Activated T-helper 1 cell treated with anti-CD3 and anti-CD28 coated beads, Interleukin-12 subunit alpha, Interleukin-12 subunit beta, Interleukin-2, Interleukin-4 antibody, amounts not matched to agents 30 ng/mL and 10 ng/mL and 1 ng/mL, durations not matched to agents 14 hours and 24 hours and 36 hours (primary cell): Measurements from ENCODE around the gene TNFRSF18. TPM values are rescaled to one million over a fixed set of nuclear protein-coding genes. Genes with fewer than 3 reads are reported as not detected.

Source experiments
- DNase-seq: peaks from one replicate; pipeline ENCODE4 v3.0.0; 2021; ENCODE audit warnings: low spot score
- H3K27ac Mint-ChIP-seq: one replicate; pipeline ENCODE4 v1.8.0; 2021; ENCODE audit warnings: mild to moderate bottlenecking, mixed read lengths
- H3K27me3 Mint-ChIP-seq: one replicate; pipeline ENCODE4 v1.8.0; 2022; ENCODE audit warnings: mild to moderate bottlenecking, moderate library complexity, mixed read lengths; ENCODE audit not compliant: insufficient read depth
- H3K36me3 Mint-ChIP-seq: one replicate; pipeline ENCODE4 v1.8.0; 2021; ENCODE audit warnings: low read depth, mixed read lengths
- H3K4me1 Mint-ChIP-seq: one replicate; pipeline ENCODE4 v1.8.0; 2021; ENCODE audit warnings: low read depth, mixed read lengths
- H3K4me3 Mint-ChIP-seq: one replicate; pipeline ENCODE4 v1.8.0; 2021; ENCODE audit warnings: mild to moderate bottlenecking, moderate library complexity, mixed read lengths
- H3K9me3 Mint-ChIP-seq: one replicate; pipeline ENCODE4 v1.8.0; 2021; ENCODE audit warnings: mixed read lengths
- intact Hi-C: fragments of 100-400 bp; cut with micrococcal nuclease; formaldehyde crosslinking; loops from one replicate; pipeline ENCODE4 v1.15.1; 2024
- total RNA-seq: library from RNA; stranded (reverse); gene quantifications from 2 replicates; pipeline ENCODE4 v1.2.3, GENCODE V29; 2022

TNFRSF18 gene
- total RNA-seq, 1 donor from 2014 or later, result 356 TPM

- Mint-ChIP-seq H3K27me3 (no peaks in the 10 kb centered on the region), H3K4me1 (peaks cover 27% of the 10 kb centered on the region), H3K4me3 (peak overlapping the region; percentile 94), H3K9me3 (no peaks in the 10 kb centered on the region), H3K27ac (peak overlapping the region; percentile 90), H3K36me3 (peaks cover 27% of the 10 kb centered on the region)
- intact Hi-C loops, result loop anchor here (1.0 to 5.0 kb wide), 5 partner anchors 17 to 199 kb away; partner anchors contain the start of genes TNFRSF4 and UBE2J2
- no peak for DNase-seq
Observed at GRCh38 chr1:1230656-1231399, 24.4 kb upstream of the TNFRSF18 start.

GRCh38 chr1:1229770-1230169 lies 23.4 kb upstream of the TNFRSF18 start:
- Mint-ChIP-seq H3K27ac (peak overlapping the region; percentile 90), H3K9me3 (no peaks in the 10 kb centered on the region), H3K27me3 (no peaks in the 10 kb centered on the region), H3K4me1 (peaks cover 27% of the 10 kb centered on the region), H3K4me3 (peak overlapping the region; percentile 94), H3K36me3 (peaks cover 33% of the 10 kb centered on the region)
- intact Hi-C loops, result loop anchor here (1.0 to 5.0 kb wide), 4 partner anchors 15 to 197 kb away; partner anchors contain the start of genes TNFRSF4 and UBE2J2
- DNase-seq, result no peak

DNA sequence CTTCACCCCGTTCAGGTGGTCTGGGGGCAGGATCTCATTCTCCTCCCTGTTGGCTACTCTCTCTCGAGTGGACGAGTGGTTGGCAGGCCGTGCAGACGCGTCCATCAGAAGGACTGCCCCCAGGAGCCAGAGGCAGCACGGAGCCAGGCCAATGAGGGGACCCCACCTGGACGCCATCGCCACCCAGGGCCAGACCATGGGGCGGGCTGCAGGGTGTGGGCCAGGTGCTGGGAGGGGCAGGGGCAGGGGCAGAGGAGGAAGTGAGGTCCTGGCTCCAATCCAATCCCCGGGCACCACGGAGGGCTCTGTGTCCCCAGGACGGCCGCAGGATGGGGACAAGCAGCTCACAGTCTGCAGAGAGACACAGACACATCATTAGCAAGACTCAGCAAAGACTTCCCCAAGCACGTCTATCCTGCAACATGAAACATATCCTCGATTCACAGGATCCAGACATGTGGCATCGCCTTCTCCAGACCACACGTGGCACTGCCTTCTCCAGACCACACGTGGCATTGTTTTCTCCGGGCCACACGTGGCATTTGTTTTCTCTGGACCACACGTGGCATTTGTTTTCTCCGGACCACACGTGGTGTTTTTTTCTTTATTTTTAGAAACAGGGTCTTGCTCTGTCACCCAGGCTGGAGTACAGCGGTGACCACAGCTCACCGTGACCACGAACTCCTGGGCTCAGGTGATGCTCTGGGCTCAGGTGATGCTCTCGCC lies 22.4 kb upstream of the TNFRSF18 start:
- intact Hi-C loops, result no loop called here
- Mint-ChIP-seq H3K9me3 (no peaks in the 10 kb centered on the region), H3K36me3 (peaks cover 29% of the 10 kb centered on the region), H3K4me3 (peak overlapping the region; percentile 94), H3K27me3 (no peaks in the 10 kb centered on the region), H3K4me1 (peaks cover 19% of the 10 kb centered on the region), H3K27ac (no peak overlapping the region)
- no peak for DNase-seq

DNA sequence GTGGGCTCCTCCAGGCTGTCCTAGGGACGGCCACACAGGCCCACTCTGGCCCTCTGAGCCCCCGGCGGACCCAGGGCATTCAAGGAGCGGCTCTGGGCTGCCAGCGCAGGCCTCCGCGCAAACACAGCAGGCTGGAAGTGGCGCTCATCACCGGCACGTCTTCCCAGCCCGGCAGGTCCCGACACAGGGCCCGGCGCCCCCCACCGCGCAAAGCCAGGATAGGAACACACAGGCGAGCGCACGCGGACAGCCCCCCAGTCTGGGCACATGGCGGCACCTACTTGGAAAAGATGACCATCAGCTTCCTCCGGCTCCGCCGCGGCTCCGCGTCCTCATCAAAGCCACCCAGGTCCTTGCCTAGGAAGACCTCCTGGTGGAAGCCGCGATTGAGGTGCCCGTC lies 21.8 kb upstream of the TNFRSF18 start:
- H3K4me3 Mint-ChIP-seq, result no peak overlapping the region
- H3K27ac Mint-ChIP-seq, result no peak overlapping the region
- peaks cover 28% of the 10 kb centered on the region for H3K36me3 Mint-ChIP-seq
- peaks cover 14% of the 10 kb centered on the region for H3K4me1 Mint-ChIP-seq
- H3K9me3 Mint-ChIP-seq, result no peaks in the 10 kb centered on the region
- no peak for DNase-seq
- H3K27me3 Mint-ChIP-seq, result no peaks in the 10 kb centered on the region
- intact Hi-C loops, result no loop called here

DNA sequence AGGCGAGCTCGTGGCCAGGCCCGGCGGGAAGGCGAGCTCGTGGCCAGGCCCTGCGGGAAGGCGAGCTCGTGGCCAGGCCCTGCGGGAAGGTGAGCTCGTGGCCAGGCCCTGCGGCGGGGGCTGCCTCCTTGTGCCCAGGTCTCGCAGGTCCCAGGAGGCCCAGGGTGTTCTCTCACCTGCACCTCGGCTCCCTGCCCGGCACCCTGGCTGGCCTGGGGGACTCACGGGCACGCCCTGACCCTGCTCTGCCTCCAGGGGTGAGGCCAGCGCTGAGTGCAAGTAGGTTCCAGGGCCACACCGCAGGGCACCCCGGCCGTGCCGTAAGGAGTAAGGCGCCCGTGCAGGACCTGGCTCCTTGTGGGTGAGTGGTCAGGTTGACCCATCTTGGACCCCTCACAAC lies 21.0 kb upstream of the TNFRSF18 start:
- H3K36me3 Mint-ChIP-seq, result peaks cover 35% of the 10 kb centered on the region
- H3K9me3 Mint-ChIP-seq, result no peaks in the 10 kb centered on the region
- H3K27ac Mint-ChIP-seq, result no peak overlapping the region
- DNase-seq, result no peak
- intact Hi-C loops, result no loop called here
- peaks cover 18% of the 10 kb centered on the region for H3K4me1 Mint-ChIP-seq
- H3K4me3 Mint-ChIP-seq, result no peak overlapping the region
- H3K27me3 Mint-ChIP-seq, result no peaks in the 10 kb centered on the region

GRCh38 chr1:1226566-1227362 lies 20.4 kb upstream of the TNFRSF18 start:
- intact Hi-C loops, result no loop called here
- H3K27me3 Mint-ChIP-seq, result no peaks in the 10 kb centered on the region
- H3K9me3 Mint-ChIP-seq, result no peaks in the 10 kb centered on the region
- H3K27ac Mint-ChIP-seq, result no peak overlapping the region
- DNase-seq, result no peak
- H3K4me3 Mint-ChIP-seq, result no peak overlapping the region
- H3K36me3 Mint-ChIP-seq, result peaks cover 36% of the 10 kb centered on the region
- H3K4me1 Mint-ChIP-seq, result peaks cover 18% of the 10 kb centered on the region

- no peak for DNase-seq
- peaks cover 38% of the 10 kb centered on the region for H3K36me3 Mint-ChIP-seq
- peaks cover 18% of the 10 kb centered on the region for H3K4me1 Mint-ChIP-seq
- H3K27ac Mint-ChIP-seq, result peak overlapping the region; percentile 34
- no peaks in the 10 kb centered on the region for H3K27me3 Mint-ChIP-seq
- no peak overlapping the region for H3K4me3 Mint-ChIP-seq
- intact Hi-C loops, result no loop called here
- H3K9me3 Mint-ChIP-seq, result no peaks in the 10 kb centered on the region
Observed at GRCh38 chr1:1225913-1226312, 19.5 kb upstream of the TNFRSF18 start.

DNA sequence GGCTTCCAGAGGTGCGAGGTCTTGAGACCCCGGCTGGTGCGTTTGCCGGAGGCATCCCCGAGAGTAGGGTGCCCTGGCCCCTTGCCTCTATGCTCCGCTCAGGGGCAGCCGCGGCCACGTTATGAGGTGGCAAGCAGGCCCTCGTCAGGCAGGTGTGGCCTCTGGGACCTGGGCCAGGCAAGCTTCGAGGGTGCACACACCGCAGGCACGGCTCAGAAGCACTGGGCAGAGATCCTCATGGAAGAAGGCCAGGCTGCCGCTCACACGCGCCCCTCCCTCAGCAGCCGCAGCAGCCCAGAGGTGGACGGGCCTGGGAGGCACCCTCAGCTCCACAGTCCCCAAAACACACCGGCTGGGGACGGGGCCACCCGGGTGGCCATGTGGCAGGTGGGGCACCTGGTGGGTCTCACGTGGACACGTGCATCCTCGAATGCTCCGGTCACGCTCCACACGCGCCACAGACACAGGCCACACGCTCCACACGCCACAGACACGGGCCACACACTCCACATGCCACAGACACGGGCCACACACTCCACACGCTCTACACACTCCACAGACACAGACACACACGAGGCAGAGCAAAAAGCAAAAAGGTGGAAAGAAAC lies 18.9 kb upstream of the TNFRSF18 start:
- Mint-ChIP-seq H3K4me1 (peaks cover 18% of the 10 kb centered on the region), H3K9me3 (no peaks in the 10 kb centered on the region), H3K27me3 (no peaks in the 10 kb centered on the region), H3K27ac (peak overlapping the region; percentile 34), H3K4me3 (peak overlapping the region; percentile 11), H3K36me3 (peaks cover 40% of the 10 kb centered on the region)
- intact Hi-C loops, result no loop called here
- DNase-seq, result no peak

GRCh38 chr1:1223891-1224290 lies 17.5 kb upstream of the TNFRSF18 start:
- Mint-ChIP-seq H3K4me1 (peaks cover 12% of the 10 kb centered on the region), H3K36me3 (peaks cover 40% of the 10 kb centered on the region), H3K27me3 (no peaks in the 10 kb centered on the region), H3K27ac (no peak overlapping the region), H3K9me3 (no peaks in the 10 kb centered on the region), H3K4me3 (no peak overlapping the region)
- DNase-seq, result no peak
- intact Hi-C loops, result no loop called here

- H3K36me3 Mint-ChIP-seq, result peaks cover 40% of the 10 kb centered on the region
- peak overlapping the region; percentile 53 for H3K27ac Mint-ChIP-seq
- no peak overlapping the region for H3K4me3 Mint-ChIP-seq
- DNase-seq, result no peak
- peaks cover 15% of the 10 kb centered on the region for H3K4me1 Mint-ChIP-seq
- no peaks in the 10 kb centered on the region for H3K9me3 Mint-ChIP-seq
- intact Hi-C loops, result no loop called here
- no peaks in the 10 kb centered on the region for H3K27me3 Mint-ChIP-seq
Observed at GRCh38 chr1:1223321-1223720, 16.9 kb upstream of the TNFRSF18 start.

GRCh38 chr1:1222575-1223225 lies 16.3 kb upstream of the TNFRSF18 start:
- peak overlapping the region; percentile 53 for H3K27ac Mint-ChIP-seq
- peaks cover 45% of the 10 kb centered on the region for H3K36me3 Mint-ChIP-seq
- H3K27me3 Mint-ChIP-seq, result no peaks in the 10 kb centered on the region
- no peak for DNase-seq
- intact Hi-C loops, result no loop called here
- H3K4me1 Mint-ChIP-seq, result peaks cover 20% of the 10 kb centered on the region
- H3K9me3 Mint-ChIP-seq, result no peaks in the 10 kb centered on the region
- no peak overlapping the region for H3K4me3 Mint-ChIP-seq

DNA sequence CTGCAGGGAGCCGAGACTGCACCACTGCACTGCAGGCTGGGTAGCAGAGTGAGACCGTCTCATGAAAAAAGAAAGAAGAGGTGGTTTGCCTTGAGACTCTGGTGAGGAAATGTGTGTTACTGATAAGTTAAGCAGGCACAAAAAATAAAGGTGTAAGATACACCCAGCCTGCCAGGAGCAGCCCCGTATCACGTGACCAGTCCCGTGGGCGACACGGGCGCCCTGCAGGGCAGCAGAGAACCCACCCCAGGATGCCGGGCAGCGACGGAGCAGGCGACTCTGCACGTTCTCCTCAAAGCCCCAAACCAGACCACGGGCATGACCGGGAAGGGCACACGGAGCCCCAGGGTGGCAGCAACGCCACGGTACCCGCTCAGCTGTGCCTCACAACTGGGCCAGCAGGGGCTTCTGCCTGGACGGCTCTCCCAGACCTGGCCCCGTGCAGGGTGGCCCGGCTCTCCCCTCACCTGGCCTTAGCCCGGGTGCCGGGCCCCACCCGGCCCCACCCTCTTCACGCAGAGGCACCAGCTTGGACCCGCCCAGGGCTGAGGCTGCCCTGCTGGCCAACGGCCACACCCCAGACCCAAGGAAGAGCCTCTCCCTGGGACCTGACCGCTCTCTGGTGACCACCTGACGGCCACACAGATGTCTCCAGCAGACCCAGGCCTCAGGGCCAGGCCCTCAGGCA lies 15.6 kb upstream of the TNFRSF18 start:
- Mint-ChIP-seq H3K36me3 (peaks cover 48% of the 10 kb centered on the region), H3K4me3 (no peak overlapping the region), H3K27ac (no peak overlapping the region)

More for the DNA sequence above, 15.6 kb upstream of the TNFRSF18 start:
- Mint-ChIP-seq H3K9me3 (no peaks in the 10 kb centered on the region), H3K4me1 (peaks cover 23% of the 10 kb centered on the region), H3K27me3 (no peaks in the 10 kb centered on the region)
- intact Hi-C loops, result no loop called here
- DNase-seq, result no peak
